ENCODE data around the gene GAS2.

The GAS2 gene

DNA sequence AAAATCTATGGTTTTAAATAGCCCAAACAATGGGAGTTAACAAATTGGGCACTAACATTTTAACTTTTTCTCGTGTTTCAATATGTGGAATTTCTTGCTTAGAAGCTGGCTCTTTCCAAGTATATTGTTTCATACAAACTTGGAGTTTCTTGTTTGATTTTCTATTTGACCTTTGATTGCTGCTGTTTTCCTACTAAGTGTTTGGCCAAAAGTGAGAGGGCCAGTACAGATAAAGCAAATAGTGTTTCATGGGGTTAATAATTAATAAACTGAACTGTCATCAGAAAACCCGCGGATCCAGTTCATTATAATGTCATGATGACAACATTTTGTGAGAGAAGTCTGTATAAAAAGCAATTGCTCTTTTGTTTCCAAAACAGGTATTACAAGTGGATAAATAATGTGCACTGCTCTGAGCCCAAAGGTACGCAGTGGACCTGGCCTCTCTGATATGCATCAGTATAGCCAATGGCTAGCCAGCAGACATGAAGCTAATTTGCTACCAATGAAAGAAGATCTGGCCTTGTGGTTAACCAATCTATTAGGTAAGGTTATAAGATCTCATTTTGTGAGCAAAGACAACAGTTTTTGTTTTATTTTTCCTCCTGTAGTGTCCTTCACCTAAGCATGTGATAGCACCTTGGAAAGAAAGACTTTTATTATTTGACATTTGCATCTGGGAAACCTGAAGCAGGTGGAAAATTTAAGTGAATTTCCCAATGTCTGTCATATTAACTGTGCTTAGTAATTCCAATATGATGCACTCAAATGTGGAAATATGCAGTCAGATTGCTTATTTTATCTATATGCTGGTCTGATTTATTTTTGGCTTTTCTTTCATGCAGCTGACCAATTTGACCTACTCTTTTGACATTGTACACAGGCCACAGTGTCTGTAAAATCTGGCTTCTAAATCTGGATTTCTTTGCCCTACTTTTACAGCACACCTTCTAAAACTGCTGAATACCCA is 8.3 kb downstream of the GAS2 start:
- DNase-seq (ENCODE audit: low spot score), result no peak

DNA sequence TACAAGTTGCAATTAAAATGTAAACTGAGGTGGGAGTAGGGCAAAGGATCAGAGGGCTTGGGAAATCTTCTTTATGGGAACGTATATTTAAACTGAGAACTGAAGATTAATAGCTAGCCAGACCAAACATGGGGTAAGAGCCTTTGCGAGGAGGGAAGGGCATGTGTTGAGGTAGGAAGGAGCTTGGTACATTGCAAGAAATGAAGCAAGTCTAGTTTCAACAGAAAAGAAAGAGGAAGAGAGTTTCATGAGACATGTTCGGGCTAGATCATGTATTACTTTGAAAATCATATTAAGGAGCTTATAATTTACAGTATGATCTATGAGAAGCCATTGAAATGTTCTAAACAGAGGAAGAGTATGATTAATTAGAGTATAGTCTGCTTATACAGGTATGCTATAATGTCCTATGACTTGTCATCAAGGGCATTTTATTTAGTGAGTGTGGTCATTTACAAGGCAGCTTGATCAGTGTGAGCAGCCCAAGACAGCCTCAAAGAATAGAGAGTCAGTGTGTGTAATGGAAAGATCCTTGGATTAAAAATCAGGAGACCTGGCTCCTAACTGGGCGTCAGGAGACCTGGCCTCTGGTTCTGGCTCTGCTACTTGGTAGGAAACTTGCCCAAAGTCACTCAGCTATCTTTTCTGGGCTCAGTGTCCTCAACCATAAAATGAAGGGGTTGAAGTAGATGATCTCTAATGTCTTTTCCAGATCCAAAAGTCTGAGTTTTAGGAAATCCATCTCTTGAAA is 10.9 kb downstream of the GAS2 start:
- DNase-seq (ENCODE audit: low spot score), result no peak

DNA sequence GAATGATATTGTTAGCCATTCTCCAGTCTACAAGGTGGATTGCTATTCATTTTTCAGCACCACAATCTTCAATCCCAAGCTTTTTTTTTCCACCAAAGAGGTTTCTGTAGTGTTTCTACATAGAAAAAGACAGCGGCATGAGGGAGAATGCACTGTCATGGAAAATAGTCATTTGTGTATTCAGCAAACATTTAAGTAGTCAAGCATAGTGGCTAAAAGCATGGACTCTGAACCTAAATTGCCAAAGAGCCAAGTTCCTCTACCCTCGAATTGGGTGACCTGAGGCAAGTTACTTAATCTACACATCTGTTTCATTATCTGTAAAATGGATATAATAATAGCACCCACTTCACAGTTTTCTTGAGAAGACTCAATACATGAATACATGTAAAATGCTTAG is 14.2 kb downstream of the GAS2 start:
- DNase-seq (ENCODE audit: low spot score), result no peak

DNA sequence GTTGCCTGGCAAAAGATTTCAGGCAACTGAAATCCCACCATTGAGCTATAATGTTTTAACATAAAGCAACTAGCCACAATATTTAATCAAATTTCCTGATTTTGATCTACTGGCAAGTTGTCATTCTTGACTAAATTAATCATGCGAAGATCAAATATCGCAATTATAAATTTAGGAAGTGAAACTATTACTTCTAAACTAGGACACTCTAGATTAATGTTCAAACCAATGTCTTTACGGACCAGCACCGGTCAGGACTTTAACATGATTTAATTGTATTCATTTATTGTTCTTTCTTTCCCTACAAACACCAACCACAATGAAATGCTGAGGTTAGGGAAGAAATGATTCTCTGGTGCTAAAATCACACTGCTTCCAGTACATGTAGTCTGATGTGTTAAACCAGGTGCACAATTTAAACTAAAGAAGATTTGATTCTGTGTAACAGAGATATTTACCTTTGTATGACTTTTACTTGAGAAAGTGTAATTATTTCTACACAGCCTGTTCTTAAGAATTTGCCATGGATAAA is 14.9 kb downstream of the GAS2 start:
- DNase-seq (ENCODE audit: low spot score), result no peak

DNA sequence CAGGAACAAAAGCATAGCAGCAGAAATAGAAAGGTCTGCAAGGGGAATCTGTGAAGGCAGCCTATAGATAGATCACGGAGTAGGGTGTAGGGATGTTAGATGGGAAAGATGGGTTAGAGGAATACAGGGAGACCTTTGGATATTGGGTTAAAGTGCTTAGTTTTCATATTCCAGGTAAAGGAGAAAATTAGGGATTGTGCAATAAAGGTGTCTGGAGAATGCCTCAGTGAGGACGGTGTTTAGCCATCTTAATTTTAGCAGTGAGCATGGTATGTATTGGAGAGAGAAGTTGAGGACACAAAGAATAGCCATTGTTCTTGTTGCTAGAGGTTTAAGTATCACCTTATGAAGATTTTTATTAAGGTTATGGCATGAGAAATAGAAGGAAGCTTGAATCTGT is 17.7 kb downstream of the GAS2 start:
- DNase-seq (ENCODE audit: low spot score), result no peak

DNA sequence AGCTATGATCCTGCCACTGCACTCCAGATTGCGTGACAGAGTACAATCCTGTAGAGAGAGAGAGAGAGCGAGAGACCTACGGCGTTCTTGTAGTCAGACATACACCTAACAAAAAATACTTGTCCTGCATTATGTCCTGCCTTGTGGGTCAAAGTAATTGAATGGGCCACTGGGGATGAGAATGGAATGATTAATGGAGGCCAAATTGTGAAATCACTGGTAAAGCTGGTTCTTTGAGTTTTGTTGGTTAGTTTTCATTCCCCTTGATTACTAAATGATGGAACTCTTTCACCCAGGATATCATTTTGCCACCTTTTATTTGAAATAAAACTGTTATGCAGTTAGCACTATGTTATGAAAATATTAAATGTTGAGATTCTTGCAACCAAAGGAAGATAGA is 18.7 kb downstream of the GAS2 start:
- no peak for DNase-seq (ENCODE audit: low spot score)

DNA sequence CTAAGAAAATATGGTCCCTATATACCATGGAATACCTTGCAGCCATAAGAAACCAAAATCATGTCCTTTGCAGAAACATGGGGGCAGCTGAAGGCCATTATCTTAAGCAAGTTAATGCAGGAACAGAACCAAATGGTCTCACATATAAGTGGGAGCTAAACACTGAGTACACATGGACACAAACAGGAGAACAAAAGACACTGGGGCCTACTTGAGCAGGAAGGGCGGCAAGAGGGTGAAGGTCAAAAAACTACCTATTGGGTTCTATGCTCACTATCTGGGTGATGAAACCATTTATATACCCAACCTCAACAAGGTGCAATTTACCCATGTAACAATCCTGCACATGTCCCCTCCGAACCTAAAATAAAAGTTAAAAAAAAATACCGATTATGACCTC is 22.5 kb downstream of the GAS2 start:
- DNase-seq (ENCODE audit: low spot score), result no peak

DNA sequence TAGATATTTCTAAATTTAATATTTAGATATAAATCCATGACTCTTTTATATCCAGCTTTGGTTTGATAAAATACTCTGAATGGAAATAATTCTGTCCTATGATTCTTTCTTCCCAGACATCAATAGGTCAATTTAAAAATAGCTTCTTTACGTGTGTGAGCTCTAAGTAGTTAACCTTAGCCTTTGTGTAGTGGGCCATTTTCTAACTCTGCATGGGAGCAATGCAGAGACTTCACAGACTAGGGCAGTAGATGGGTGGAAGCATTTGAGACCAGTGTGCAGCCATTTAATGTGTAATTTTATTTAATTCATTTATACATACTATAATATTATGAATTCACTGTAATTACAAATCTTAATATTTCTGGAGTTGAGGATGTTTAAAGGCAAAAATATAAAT is 23.8 kb downstream of the GAS2 start:
- no peak for DNase-seq (ENCODE audit: low spot score)

DNA sequence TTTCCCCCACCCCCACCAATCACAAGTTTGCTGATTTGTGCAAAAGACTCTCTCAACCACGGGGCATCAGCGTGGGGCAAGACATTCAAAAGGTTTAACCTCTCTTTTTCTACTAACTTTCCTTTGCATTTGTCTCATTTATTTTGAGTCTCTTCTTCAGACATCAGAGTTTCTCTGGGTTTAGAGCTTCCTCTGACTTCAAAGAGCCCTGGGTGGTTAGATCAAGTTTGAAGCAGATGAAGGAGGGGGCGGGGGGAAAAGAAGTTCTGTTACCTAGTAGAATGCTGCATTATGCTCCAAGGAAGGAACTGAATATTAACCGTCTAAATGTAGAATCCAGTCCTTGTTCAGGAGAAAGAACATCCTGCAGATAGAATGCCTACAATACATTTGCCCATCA is 24.5 kb downstream of the GAS2 start:
- no peak for DNase-seq (ENCODE audit: low spot score)

DNA sequence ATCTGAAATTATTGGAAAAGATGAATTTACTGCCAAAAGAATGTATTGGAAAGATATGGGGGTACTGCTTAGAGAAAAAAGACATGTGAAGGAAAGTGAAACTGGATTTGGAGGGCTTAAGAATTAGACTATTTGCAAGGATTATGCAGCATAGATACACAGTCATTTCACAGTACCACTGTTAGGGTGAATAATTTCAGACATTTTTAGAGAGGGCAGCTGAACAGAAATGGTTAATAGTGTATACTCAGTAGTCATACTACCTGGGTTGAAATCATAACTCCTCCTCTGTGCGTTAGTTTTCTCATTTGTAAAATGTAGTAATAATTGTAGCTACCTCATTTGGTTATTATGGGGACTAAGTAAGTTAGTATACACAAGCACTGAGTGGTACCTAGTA is 33.0 kb downstream of the GAS2 start:
- DNase-seq (ENCODE audit: low spot score), result no peak

DNA sequence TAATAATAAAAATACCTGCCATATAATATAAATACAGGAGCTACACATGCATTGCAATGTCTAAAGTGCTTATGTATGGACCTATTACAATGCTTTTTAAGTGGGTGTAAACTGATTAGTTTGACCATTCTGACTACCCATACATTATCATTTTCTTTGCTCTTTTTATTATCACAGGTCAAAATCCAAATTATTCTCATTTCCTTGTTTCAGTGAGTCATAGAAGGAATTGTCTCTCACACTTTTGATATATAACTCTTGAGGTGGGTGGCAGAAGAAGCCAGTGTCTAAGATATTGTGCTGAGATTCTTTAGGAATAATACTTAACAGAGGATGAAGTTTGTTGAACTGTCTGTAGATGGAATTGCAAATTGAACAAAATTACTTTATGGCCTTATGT is 35.6 kb downstream of the GAS2 start:
- DNase-seq (ENCODE audit: low spot score), result no peak

DNA sequence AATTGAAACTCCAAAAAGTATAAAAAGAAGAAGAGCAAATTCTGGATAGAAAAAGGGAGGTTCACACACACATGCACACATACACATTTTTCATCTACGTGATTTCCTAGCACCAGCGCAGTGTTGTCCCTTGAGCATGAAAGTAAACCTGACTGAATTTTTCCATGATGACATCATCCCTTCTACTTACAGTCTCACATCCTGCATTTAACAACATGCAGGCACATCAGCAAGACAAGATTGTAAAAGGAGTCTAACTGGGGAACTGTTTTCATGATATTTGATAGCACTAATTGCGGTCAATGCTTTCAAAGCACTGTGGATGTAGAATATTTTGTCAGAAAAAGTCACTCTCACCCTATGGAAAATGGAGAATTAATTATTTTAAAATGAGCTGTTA is 36.6 kb downstream of the GAS2 start:
- DNase-seq (ENCODE audit: low spot score), result peak; percentile 73

DNA sequence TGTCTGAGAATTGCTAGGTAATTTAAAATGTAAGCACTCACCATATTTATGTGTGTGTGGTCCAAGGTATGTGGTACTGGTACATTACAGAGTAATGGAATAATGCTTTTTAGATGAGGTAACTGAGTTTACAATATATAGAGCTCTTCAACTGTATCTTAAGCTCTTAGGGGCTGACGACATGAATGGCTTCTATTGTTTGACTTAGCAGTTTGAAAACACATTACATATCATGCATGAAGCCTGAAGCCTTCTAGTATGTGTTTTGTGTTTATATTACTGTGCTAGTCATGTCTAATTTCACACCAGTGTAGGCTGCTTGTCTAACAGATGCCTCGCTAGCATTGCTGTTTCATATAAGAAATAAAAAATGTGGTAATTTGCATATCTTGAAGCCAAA is 37.2 kb downstream of the GAS2 start:
- peak; percentile 70 for DNase-seq (ENCODE audit: low spot score)

DNA sequence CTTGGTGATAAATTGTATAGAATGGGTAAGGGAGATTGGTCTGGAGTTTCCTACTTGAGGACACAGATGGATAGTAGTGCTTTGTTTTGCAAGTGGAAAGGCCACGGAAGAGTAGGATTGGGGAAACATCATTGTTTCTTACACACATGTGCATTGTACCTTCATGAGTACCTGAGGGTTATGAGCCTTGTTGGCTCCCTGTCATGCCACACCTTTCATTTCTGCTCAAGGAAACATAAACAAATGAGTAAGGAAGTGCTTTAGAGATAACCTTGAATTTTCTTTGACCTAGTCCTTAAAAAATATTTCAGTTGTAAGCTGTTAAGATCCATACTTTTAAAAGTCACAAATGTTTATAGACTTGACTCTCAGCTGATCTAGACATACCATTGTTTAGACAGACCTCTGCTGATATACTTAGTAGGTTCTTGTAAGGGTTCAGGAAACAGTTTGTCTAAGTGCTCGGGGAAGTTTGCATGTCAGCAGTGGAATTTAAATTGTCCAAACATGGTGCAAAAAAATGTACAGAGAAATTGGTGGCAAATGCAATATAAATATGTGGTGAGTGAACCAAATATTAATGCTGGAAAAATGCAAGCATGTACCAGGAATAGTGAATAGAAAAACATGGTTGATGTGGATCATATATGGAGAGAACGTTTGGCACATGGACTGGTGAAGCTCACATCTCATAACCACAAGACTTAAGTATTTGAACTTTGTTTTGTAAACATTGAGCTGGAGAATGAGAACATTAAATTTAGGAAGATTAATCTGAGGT is 40.9 kb downstream of the GAS2 start:
- no peak for DNase-seq (ENCODE audit: low spot score)

DNA sequence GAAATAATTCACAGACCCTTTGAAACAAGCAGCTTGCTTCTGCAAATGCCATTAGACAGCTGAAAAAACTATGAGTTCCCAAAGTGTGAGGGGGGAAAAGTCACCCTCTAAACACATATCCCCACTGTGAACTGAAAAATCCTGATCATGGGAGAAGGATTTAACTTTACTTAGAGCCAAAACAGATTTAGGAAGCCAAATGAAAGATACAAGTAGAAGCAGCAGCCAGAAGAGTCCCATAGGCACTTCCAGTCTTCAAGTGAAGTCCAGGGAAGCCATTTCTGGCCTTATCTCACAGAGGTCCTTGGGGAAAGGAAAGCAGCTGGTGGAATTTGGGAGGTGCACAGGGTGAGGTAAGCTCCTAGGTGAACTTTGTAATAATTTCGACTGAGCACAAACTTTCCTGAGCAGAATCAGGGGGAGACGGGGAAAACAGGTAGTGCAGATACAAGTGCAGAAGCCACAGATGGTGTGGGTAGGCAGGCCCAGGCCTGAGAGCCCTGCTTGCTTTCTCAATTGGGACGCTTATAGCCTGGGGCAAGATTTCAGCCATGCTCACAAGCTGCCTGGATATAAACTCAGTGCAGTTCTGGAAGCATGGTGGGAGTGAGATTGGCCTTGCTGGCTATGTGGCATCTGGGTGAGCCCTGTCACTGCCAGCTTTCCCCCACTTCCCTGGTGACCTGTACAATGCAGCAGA is 44.8 kb downstream of the GAS2 start:
- no peak for DNase-seq (ENCODE audit: low spot score)

DNA sequence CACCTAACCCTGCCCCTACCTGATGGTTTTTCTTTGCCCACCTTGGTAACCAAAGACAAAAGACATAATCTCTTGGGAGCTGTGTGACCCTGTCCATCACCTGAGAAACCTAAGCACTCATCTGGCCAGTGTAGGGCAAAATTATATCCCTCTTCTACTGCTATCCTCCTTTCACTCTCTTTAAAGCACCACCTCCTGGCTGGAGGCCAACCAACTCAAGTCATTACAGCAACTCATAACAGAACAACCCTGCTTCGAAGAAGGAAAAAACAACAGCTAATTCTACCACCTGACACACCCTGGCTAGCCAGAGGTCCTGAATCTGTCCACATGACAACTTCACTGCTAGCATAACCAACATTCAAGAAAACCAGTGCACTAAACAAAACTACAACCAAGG is 45.5 kb downstream of the GAS2 start:
- DNase-seq (ENCODE audit: low spot score), result no peak

DNA sequence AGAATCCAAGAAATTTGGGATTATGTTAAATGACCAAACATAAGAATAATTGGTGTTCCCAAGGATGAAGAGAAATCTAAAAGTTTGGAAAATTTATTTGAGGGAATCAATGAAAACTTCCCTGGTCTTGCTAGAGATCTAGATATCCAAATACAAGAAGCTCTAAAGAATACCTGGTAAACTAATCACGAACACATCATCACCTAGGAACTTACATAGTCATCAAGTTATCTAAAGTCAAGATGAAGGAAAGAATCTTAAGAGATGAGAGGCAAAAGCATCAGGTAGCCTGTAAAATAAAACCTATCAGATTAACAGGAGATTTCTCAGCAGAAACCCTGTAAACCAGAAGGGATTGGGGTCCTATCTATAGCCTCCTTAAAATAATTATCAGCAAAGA is 46.9 kb downstream of the GAS2 start:
- DNase-seq (ENCODE audit: low spot score), result no peak

DNA sequence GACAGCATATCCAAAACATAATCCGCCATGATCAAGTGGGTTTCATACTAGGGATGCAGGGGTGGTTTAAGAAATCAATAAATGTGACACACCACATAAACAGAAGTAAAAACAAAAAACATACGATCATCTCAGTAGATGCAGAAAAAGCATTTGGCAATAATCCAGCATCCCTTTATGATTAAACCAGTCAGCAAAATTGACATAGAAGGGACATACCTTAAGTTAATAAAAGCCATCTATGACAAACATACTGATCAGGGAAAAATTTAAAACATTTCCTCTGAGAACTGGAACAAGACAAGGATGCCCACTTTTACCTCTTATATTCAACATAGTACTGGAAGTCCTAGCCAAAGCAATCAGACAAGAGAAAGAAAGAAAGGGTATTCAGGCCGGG is 49.6 kb downstream of the GAS2 start:
- DNase-seq (ENCODE audit: low spot score), result no peak

DNA sequence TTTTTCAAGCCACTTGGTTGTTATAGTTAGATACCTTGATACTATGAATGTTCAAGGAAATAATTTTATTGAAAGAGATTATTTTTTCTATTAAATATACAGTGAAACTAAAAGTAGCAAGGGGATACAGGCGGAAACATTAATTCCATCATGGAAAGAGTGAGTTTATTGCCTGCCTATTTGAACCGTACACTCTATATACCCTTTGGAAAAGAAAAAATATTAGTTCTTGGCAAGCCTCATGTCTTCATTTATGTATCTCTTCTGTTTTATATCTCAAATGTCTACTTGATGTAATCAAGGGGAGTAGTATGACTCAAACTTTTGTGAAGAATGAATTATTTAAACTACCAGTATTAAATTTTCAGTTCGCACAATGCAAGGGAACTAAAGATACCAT is 54.0 kb downstream of the GAS2 start:
- no peak for DNase-seq (ENCODE audit: low spot score)

DNA sequence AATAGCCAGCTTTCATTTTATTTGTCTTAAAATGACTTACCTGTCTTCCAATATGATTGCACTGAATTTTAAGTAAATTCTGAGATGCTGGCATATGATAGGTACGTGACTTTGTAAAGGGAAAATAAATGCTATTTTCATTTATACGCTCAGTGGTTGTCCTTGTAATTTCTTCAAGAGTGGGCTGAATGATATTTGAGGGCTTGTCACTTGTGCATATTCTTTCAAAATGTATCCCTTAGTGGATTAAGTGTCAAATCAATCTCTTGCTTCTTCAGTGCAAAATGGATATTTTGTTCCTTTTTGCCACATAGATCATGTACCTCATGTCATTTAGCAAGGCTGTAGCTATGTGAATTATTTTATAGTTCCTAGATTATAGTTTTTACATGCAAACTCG is 56.9 kb downstream of the GAS2 start:
- no peak for DNase-seq (ENCODE audit: low spot score)

DNA sequence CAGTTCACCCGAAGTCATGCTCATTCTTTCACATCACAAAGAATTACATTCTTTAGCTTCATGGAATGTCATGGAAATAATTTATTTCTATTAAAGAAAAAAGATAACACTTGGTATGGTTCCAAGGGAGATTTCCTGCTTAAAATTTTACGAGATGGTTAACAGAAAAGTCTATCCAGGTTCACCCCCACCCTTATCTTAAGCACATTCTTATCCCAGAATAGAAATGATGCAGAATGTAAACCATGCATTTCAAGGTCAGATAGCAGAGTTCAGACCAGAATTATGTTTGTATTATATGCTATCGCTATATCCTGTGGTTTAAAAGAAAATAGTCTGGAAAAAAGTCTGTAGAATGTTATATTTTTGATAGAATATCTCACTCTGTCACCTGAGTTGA is 58.7 kb downstream of the GAS2 start:
- DNase-seq (ENCODE audit: low spot score), result no peak

All from COLO829 (cell line).